Activated naive CD4-positive, alpha-beta T cell treated with anti-CD3 and anti-CD28 coated beads, Interleukin-2, amount 50 U/mL, for 16 hours (primary cell): ENCODE results near the gene TMEM187.

Experiments used
- DNase-seq: peaks from one replicate; pipeline ENCODE4 v3.0.0-alpha.2; 2020

Gene TMEM187

GRCh38 chrX:153972368-153973126 lies at the start of gene TMEM187:
TSS of gene TMEM187 (plus strand) at chrX:153972754. CDS start at chrX:153982063, 9,309 bp downstream.
- DNase-seq = peak; percentile 87

- no peak for DNase-seq
These were observed 49.4 kb upstream of the TMEM187 start for GRCh38 chrX:153922932-153923857.

GRCh38 chrX:153924149-153924861 lies 48.2 kb upstream of the TMEM187 start:
- no peak for DNase-seq

GRCh38 chrX:153925387-153925738 lies 47.2 kb upstream of the TMEM187 start:
- DNase-seq = no peak

- peak; percentile 46 for DNase-seq
These were observed 46.6 kb upstream of the TMEM187 start, which contains the start of gene ARHGAP4 for GRCh38 chrX:153925739-153926551. TSS of gene ARHGAP4 (minus strand) at chrX:153926264. CDS start at chrX:153926202, 62 bp downstream.

- DNase-seq = no peak
These were observed 46.0 kb upstream of the TMEM187 start for GRCh38 chrX:153926552-153926857.

- DNase-seq = peak; percentile 67
These were observed 45.5 kb upstream of the TMEM187 start for GRCh38 chrX:153926858-153927671.

GRCh38 chrX:153927672-153927921 lies 45.0 kb upstream of the TMEM187 start:
- no peak for DNase-seq

- peak; percentile 92 for DNase-seq
These were observed 44.4 kb upstream of the TMEM187 start for GRCh38 chrX:153927922-153928760.

- DNase-seq = no peak
These were observed 43.7 kb upstream of the TMEM187 start for GRCh38 chrX:153928846-153929245.

- DNase-seq = no peak
These were observed 43.0 kb upstream of the TMEM187 start for GRCh38 chrX:153929576-153929975.

GRCh38 chrX:153930011-153930910 lies 42.3 kb upstream of the TMEM187 start:
- no peak for DNase-seq

- DNase-seq = no peak
These were observed 41.4 kb upstream of the TMEM187 start for GRCh38 chrX:153931151-153931550.

- no peak for DNase-seq
These were observed 40.8 kb upstream of the TMEM187 start for GRCh38 chrX:153931748-153932147.

GRCh38 chrX:153932220-153932915 lies 40.2 kb upstream of the TMEM187 start:
- DNase-seq = no peak

GRCh38 chrX:153933748-153934147 lies 38.8 kb upstream of the TMEM187 start:
- no peak for DNase-seq

GRCh38 chrX:153934148-153934761 lies 38.3 kb upstream of the TMEM187 start:
- DNase-seq = no peak

GRCh38 chrX:153934762-153935325 lies 37.7 kb upstream of the TMEM187 start, which contains the start of gene NAA10:
TSS of gene NAA10 (minus strand) at chrX:153935037. CDS start at chrX:153934904, 133 bp downstream.
- peak; percentile 66 for DNase-seq
